GM12892 (cell line): ENCODE results near the gene UNC5C.

Source experiments
- POLR2A ChIP-seq: IDR thresholded peaks from 2 replicates; pipeline ENCODE4 v1.6.1; 2011; ENCODE audit warnings: low read depth, low read length, control low read depth
- POLR2AphosphoS5 ChIP-seq: IDR thresholded peaks from 2 replicates; pipeline ENCODE4 v1.6.1; 2011; ENCODE audit warnings: low read depth, low read length, control low read depth
- TAF1 ChIP-seq: IDR thresholded peaks from 2 replicates; pipeline ENCODE4 v1.6.1; 2011; ENCODE audit warnings: low read depth, mild to moderate bottlenecking, control low read depth, low read length, borderline replicate concordance

DNA sequence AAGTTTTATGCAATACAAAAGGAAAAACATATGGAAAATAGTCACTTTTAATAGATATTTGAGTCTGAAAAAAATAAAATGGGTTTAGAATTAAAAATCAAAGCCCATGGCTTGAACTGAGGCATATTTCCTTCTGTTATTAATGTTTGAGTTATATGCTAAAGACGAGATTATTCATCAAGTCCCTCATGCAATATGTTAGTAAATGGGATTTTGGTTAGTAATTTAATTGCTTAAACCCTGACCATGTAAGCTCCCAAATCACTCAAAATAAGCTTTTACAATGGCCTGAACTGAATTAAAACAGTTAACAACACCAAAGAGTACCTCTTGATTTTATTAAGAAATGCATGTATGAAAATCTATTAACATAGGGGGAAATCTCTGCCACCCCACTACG is 12.1 kb downstream of the UNC5C start:
- TF ChIP-seq POLR2A (no peak), POLR2AphosphoS5 (no peak), TAF1 (no peak)
